ENCODE data around the gene CDKN2C.

The CDKN2C gene

GRCh38 chr1:50989694-50990093 lies 19.6 kb downstream of the CDKN2C start:
- H2AFZ ChIP-seq (ENCODE audit: low read length) = no peak overlapping the region
- H3F3A ChIP-seq (ENCODE audit: insufficient read depth, low read length) = no peaks in the 10 kb centered on the region; the same call in 1 of the 2 replicates
- H3K4me1 ChIP-seq (ENCODE audit: insufficient read depth, low read length, severe bottlenecking) = peaks cover 22% of the 10 kb centered on the region
- no peak overlapping the region for H3K4me2 ChIP-seq (ENCODE audit: low read length)
- no peaks in the 10 kb centered on the region for H4K20me1 ChIP-seq (ENCODE audit: insufficient read depth, low read length)
- TF ChIP-seq, protein P1, sequence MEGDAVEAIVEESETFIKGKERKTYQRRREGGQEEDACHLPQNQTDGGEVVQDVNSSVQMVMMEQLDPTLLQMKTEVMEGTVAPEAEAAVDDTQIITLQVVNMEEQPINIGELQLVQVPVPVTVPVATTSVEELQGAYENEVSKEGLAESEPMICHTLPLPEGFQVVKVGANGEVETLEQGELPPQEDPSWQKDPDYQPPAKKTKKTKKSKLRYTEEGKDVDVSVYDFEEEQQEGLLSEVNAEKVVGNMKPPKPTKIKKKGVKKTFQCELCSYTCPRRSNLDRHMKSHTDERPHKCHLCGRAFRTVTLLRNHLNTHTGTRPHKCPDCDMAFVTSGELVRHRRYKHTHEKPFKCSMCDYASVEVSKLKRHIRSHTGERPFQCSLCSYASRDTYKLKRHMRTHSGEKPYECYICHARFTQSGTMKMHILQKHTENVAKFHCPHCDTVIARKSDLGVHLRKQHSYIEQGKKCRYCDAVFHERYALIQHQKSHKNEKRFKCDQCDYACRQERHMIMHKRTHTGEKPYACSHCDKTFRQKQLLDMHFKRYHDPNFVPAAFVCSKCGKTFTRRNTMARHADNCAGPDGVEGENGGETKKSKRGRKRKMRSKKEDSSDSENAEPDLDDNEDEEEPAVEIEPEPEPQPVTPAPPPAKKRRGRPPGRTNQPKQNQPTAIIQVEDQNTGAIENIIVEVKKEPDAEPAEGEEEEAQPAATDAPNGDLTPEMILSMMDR (IDR thresholded peaks at IDR 0.05; ENCODE audit: low read length) = no peak
- no peak for TF ChIP-seq EZH2 (IDR thresholded peaks at IDR 0.05; ENCODE audit: borderline replicate concordance, low read length)
- no peaks in the 10 kb centered on the region for H3K9me3 ChIP-seq (ENCODE audit: low read length)
- H3K27ac ChIP-seq (ENCODE audit: low read depth, low read length, poor library complexity, severe bottlenecking) = no peak overlapping the region
- H3K27me3 ChIP-seq (ENCODE audit: insufficient read depth, low read length) = no peaks in the 10 kb centered on the region
- no peak overlapping the region for H3K4me3 ChIP-seq (ENCODE audit: low read depth, low read length, poor library complexity, severe bottlenecking)
- H3K36me3 ChIP-seq (ENCODE audit: insufficient read depth, low read length) = peaks cover 22% of the 10 kb centered on the region
- no peaks in the 10 kb centered on the region for H3K9me2 ChIP-seq (ENCODE audit: low read depth, low read length)
- no peak overlapping the region for H3K9ac ChIP-seq (ENCODE audit: low read length)
- H3K79me2 ChIP-seq (ENCODE audit: insufficient read depth, low read length) = peaks cover 29% of the 10 kb centered on the region

- H3K4me2 ChIP-seq (ENCODE audit: low read length) = no peak overlapping the region
- no peaks in the 10 kb centered on the region; the same call in 1 of the 2 replicates for H3F3A ChIP-seq (ENCODE audit: insufficient read depth, low read length)
- no peak overlapping the region for H3K4me3 ChIP-seq (ENCODE audit: low read depth, low read length, poor library complexity, severe bottlenecking)
- H3K27me3 ChIP-seq (ENCODE audit: insufficient read depth, low read length) = no peaks in the 10 kb centered on the region
- no peaks in the 10 kb centered on the region for H3K9me2 ChIP-seq (ENCODE audit: low read depth, low read length)
- H3K9me3 ChIP-seq (ENCODE audit: low read length) = no peaks in the 10 kb centered on the region
- peaks cover 16% of the 10 kb centered on the region for H3K4me1 ChIP-seq (ENCODE audit: insufficient read depth, low read length, severe bottlenecking)
- no peak for TF ChIP-seq EZH2 (IDR thresholded peaks at IDR 0.05; ENCODE audit: borderline replicate concordance, low read length)
- TF ChIP-seq, protein P1 (IDR thresholded peaks at IDR 0.05; ENCODE audit: low read length) = no peak
- no peaks in the 10 kb centered on the region for H4K20me1 ChIP-seq (ENCODE audit: insufficient read depth, low read length)
- peaks cover 22% of the 10 kb centered on the region for H3K36me3 ChIP-seq (ENCODE audit: insufficient read depth, low read length)
- no peak overlapping the region for H3K27ac ChIP-seq (ENCODE audit: low read depth, low read length, poor library complexity, severe bottlenecking)
- H3K79me2 ChIP-seq (ENCODE audit: insufficient read depth, low read length) = peaks cover 18% of the 10 kb centered on the region
- H3K9ac ChIP-seq (ENCODE audit: low read length) = no peak overlapping the region
- H2AFZ ChIP-seq (ENCODE audit: low read length) = no peak overlapping the region
Measured at GRCh38 chr1:50992532-50993318, 22.7 kb downstream of the CDKN2C start.

DNA sequence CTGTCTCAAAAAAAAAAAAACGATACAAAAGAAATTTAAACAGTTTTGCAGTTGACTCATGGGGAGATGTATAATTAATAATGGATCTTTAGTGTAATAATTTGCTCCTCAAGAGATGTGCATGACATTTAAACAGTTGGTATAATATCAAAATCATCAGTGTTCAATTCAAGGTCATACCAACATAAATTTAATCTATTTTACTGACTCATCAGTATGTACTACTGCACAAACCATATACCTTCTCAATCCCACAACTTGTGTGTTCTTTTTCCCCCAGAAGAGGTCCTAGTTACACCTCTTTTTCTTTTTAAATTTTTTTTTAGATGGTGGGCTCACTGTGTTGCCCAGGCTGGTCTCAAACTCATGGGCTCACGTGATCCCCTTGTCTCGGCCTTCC lies 23.6 kb downstream of the CDKN2C start:
- no peak overlapping the region for H3K27ac ChIP-seq (ENCODE audit: low read depth, low read length, poor library complexity, severe bottlenecking)
- TF ChIP-seq EZH2 (IDR thresholded peaks at IDR 0.05; ENCODE audit: borderline replicate concordance, low read length) = no peak
- TF ChIP-seq, protein P1 (IDR thresholded peaks at IDR 0.05; ENCODE audit: low read length) = no peak

More for the DNA sequence above, 23.6 kb downstream of the CDKN2C start:
- Histone ChIP-seq H2AFZ (ENCODE audit: low read length) (no peak overlapping the region), H3K9me3 (ENCODE audit: low read length) (no peaks in the 10 kb centered on the region), H3K4me3 (ENCODE audit: low read depth, low read length, poor library complexity, severe bottlenecking) (no peak overlapping the region), H3K27me3 (ENCODE audit: insufficient read depth, low read length) (no peaks in the 10 kb centered on the region), H3K36me3 (ENCODE audit: insufficient read depth, low read length) (peaks cover 22% of the 10 kb centered on the region), H3K79me2 (ENCODE audit: insufficient read depth, low read length) (peaks cover 16% of the 10 kb centered on the region), H3K4me1 (ENCODE audit: insufficient read depth, low read length, severe bottlenecking) (peaks cover 16% of the 10 kb centered on the region), H4K20me1 (ENCODE audit: insufficient read depth, low read length) (no peaks in the 10 kb centered on the region), H3K9me2 (ENCODE audit: low read depth, low read length) (no peaks in the 10 kb centered on the region), H3K9ac (ENCODE audit: low read length) (no peak overlapping the region), H3K4me2 (ENCODE audit: low read length) (no peak overlapping the region), H3F3A (ENCODE audit: insufficient read depth, low read length) (no peaks in the 10 kb centered on the region; the same call in 1 of the 2 replicates)

Measured in OCI-LY1 (cell line).